ENCODE data around the gene LRRD1.

- TF ChIP-seq RARB (CRISPR knock-in tag; IDR thresholded peaks at IDR 0.05) (no peak), PPARA (CRISPR knock-in tag; IDR thresholded peaks at IDR 0.05; ENCODE audit: borderline replicate concordance) (no peak)
Measured at GRCh38 chr7:92228742-92229141, 49.8 kb upstream of the LRRD1 start.
